ENCODE results near the gene IL20. TPM values are rescaled to one million over a fixed set of nuclear protein-coding genes. Genes with fewer than 3 reads are reported as not detected.

The IL20 gene
- not detected in 2 replicates for total RNA-seq

GRCh38 chr1:206864939-206865671 lies at the start of gene IL20:
TSS of gene IL20 (plus strand) at chr1:206865623. CDS start at chr1:206865853, 230 bp downstream.

GRCh38 chr1:206897175-206897574 lies 31.8 kb downstream of the IL20 start, which contains the start of gene IL24:
TSS of gene IL24 (plus strand) at chr1:206897443. CDS start at chr1:206897833, 390 bp downstream.

Other genes starting within 250 kb of the IL20 start
- 9.9 and 13.2 TPM in 2 replicates for gene DYRK3, start 230.1 kb upstream of the IL20 start, total RNA-seq
- gene MAPKAPK2, start 180.7 kb upstream of the IL20 start, total RNA-seq: 41.6 and 47.4 TPM in 2 replicates
- gene IL19, start 94.8 kb upstream of the IL20 start, total RNA-seq: not detected in 2 replicates
- gene IL10, start 93.1 kb upstream of the IL20 start, total RNA-seq: not detected in 2 replicates
- gene IL24, start 31.8 kb downstream of the IL20 start, total RNA-seq: not detected in 2 replicates
- 0.13 TPM in 1 of 2 replicates, not detected in the other for gene FCMR, start 56.3 kb downstream of the IL20 start, total RNA-seq
- gene PIGR, start 80.8 kb downstream of the IL20 start, total RNA-seq: not detected in 2 replicates
- gene FCAMR, start 104.8 kb downstream of the IL20 start, total RNA-seq: not detected in 2 replicates
- 0.07 TPM in 1 of 2 replicates, not detected in the other for gene C1orf116, start 167.1 kb downstream of the IL20 start, total RNA-seq
- 4.2 and 5.3 TPM in 2 replicates for gene YOD1, start 185.6 kb downstream of the IL20 start, total RNA-seq
- 0.74 and 1.8 TPM in 2 replicates for gene PFKFB2, start 187.7 kb downstream of the IL20 start, total RNA-seq
- 1.2 TPM in 1 of 2 replicates, not detected in the other for gene C4BPB, start 223.2 kb downstream of the IL20 start, total RNA-seq
- not detected in 2 replicates for gene C4BPA, start 238.6 kb downstream of the IL20 start, total RNA-seq

All from mammary microvascular endothelial cell (primary cell).